Activated CD8-positive, alpha-beta T cell treated with anti-CD3 and anti-CD28 coated beads for 36 hours (primary cell): ENCODE results near the gene IKZF1. TPM values are rescaled to one million over a fixed set of nuclear protein-coding genes. Genes with fewer than 3 reads are reported as not detected.

ENCODE experiments used
- ATAC-seq: fragments of 200-7000 bp; cut with Tn5 transposase; one replicate; pipeline ENCODE4 v1.10.0; 2021; ENCODE audit warnings: mild to moderate bottlenecking, moderate library complexity
- CTCF ChIA-PET: fragments of 350-600 bp; sonication (Branson Sonifier 250); formaldehyde crosslinking; loops from one replicate; lab custom pipeline; 2021; ENCODE audit warnings: antibody characterized with exemption; lab: Charles Lee
- POLR2A ChIA-PET: fragments of 350-600 bp; sonication (Branson Sonifier 250); formaldehyde crosslinking; loops from one replicate; lab custom pipeline; 2021; ENCODE audit warnings: antibody characterized with exemption; lab: Charles Lee
- DNase-seq: peaks from one replicate; pipeline ENCODE4 v3.0.0-alpha.2; 2020
- H3K27ac Mint-ChIP-seq: one replicate; pipeline ENCODE4 v1.8.0; 2021; ENCODE audit warnings: mild to moderate bottlenecking, mixed read lengths
- H3K27me3 Mint-ChIP-seq: one replicate; pipeline ENCODE4 v1.8.0; 2021; ENCODE audit warnings: mixed read lengths
- H3K36me3 Mint-ChIP-seq: one replicate; pipeline ENCODE4 v1.8.0; 2021; ENCODE audit warnings: low read depth, mixed read lengths
- H3K4me1 Mint-ChIP-seq: one replicate; pipeline ENCODE4 v1.8.0; 2021; ENCODE audit warnings: low read depth, mixed read lengths
- H3K4me3 Mint-ChIP-seq: one replicate; pipeline ENCODE4 v1.8.0; 2021; ENCODE audit warnings: mild to moderate bottlenecking, moderate library complexity, mixed read lengths
- H3K9me3 Mint-ChIP-seq: one replicate; pipeline ENCODE4 v1.8.0; 2021; ENCODE audit warnings: mixed read lengths
- CTCF ChIP-seq: fragments of 200-600 bp; IDR thresholded peaks from one replicate; pipeline ENCODE4 v1.8.0; 2022; ENCODE audit warnings: antibody characterized with exemption, mild to moderate bottlenecking
- intact Hi-C: fragments of 100-400 bp; cut with micrococcal nuclease; formaldehyde crosslinking; loops from one replicate; pipeline ENCODE4 v1.10.0; 2022
- total RNA-seq, 2 experiments: library from RNA; stranded (reverse); gene quantifications; one replicate each; pipeline ENCODE4 v1.2.3, GENCODE V29; 2021

IKZF1 gene
- total RNA-seq, 2 experiments from 2014 or later, result 277 to 295 TPM

GRCh38 chr7:50305583-50306493, 1.3 kb downstream of the IKZF1 start:
- no peak for DNase-seq
- Mint-ChIP-seq H3K36me3 (peaks cover 61% of the 10 kb centered on the region), H3K9me3 (no peaks in the 10 kb centered on the region), H3K4me3 (peak overlapping the region; percentile 94), H3K27ac (peak overlapping the region; percentile 97), H3K4me1 (peaks cover 22% of the 10 kb centered on the region), H3K27me3 (no peaks in the 10 kb centered on the region)
- intact Hi-C loops, result loop anchor here (1.0 to 5.0 kb wide), 3 partner anchors 39 to 159 kb away; no protein-coding TSS in a partner anchor
- POLR2A ChIA-PET, result interaction anchor here (0.7 to 30.3 kb wide), 16 partner anchors 10 to 161 kb away, joined by 3 to 1646 read pairs (median 8); no protein-coding TSS in a partner anchor
- CTCF ChIA-PET, result interaction anchor here (1.0 to 12.9 kb wide), 10 partner anchors 9 to 112 kb away, joined by 3 to 209 read pairs (median 8); no protein-coding TSS in a partner anchor
- TF ChIP-seq CTCF, result no peak
- ATAC-seq, result no peak

- Mint-ChIP-seq H3K4me1 (peaks cover 15% of the 10 kb centered on the region), H3K27ac (peak overlapping the region; percentile 97), H3K36me3 (peaks cover 70% of the 10 kb centered on the region), H3K9me3 (no peaks in the 10 kb centered on the region), H3K4me3 (peak overlapping the region; percentile 94), H3K27me3 (no peaks in the 10 kb centered on the region)
- ChIA-PET POLR2A (interaction anchor here (0.9 to 30.3 kb wide), 16 partner anchors 10 to 112 kb away, joined by 3 to 1646 read pairs (median 6); no protein-coding TSS in a partner anchor), CTCF (interaction anchor here (1.1 to 12.9 kb wide), 14 partner anchors 9 to 111 kb away, joined by 3 to 209 read pairs (median 4); no protein-coding TSS in a partner anchor)
- no peak for TF ChIP-seq CTCF
- intact Hi-C loops, result loop anchor here (1.0 to 5.0 kb wide), 3 partner anchors 39 to 159 kb away; no protein-coding TSS in a partner anchor
- ATAC-seq (no peak), DNase-seq (no peak)
These were observed 2.2 kb downstream of the IKZF1 start for GRCh38 chr7:50306494-50307367.

GRCh38 chr7:50307368-50308032, 3.0 kb downstream of the IKZF1 start:
- H3K36me3 Mint-ChIP-seq, result peaks cover 78% of the 10 kb centered on the region
- peak; percentile 78 for DNase-seq
- ChIA-PET POLR2A (interaction anchor here (0.8 to 30.3 kb wide), 19 partner anchors 9 to 116 kb away, joined by 3 to 1646 read pairs (median 4); no protein-coding TSS in a partner anchor), CTCF (interaction anchor here (0.8 to 12.9 kb wide), 16 partner anchors 8 to 110 kb away, joined by 3 to 209 read pairs (median 4); no protein-coding TSS in a partner anchor)
- no peak for TF ChIP-seq CTCF
- peak overlapping the region; percentile 94 for H3K4me3 Mint-ChIP-seq
- H3K4me1 Mint-ChIP-seq, result peaks cover 7% of the 10 kb centered on the region
- no peaks in the 10 kb centered on the region for H3K9me3 Mint-ChIP-seq
- peak; percentile 29 for ATAC-seq
- H3K27ac Mint-ChIP-seq, result peak overlapping the region; percentile 97
- intact Hi-C loops, result loop anchor here (2.0 to 5.0 kb wide), 4 partner anchors 45 to 160 kb away; no protein-coding TSS in a partner anchor
- no peaks in the 10 kb centered on the region for H3K27me3 Mint-ChIP-seq

- no peaks in the 10 kb centered on the region for H3K9me3 Mint-ChIP-seq
- CTCF ChIA-PET, result interaction anchor here (1.2 to 12.9 kb wide), 12 partner anchors 8 to 109 kb away, joined by 3 to 209 read pairs (median 12); no protein-coding TSS in a partner anchor
- H3K4me3 Mint-ChIP-seq, result peak overlapping the region; percentile 94
- POLR2A ChIA-PET, result interaction anchor here (0.8 to 30.3 kb wide), 20 partner anchors 8 to 163 kb away, joined by 3 to 1646 read pairs (median 4); no protein-coding TSS in a partner anchor
- DNase-seq, result peak; percentile 44
- H3K27ac Mint-ChIP-seq, result peak overlapping the region; percentile 97
- no peaks in the 10 kb centered on the region for H3K27me3 Mint-ChIP-seq
- peaks cover 8% of the 10 kb centered on the region for H3K4me1 Mint-ChIP-seq
- intact Hi-C loops, result loop anchor here (2.0 to 5.0 kb wide), 4 partner anchors 44 to 161 kb away; no protein-coding TSS in a partner anchor
- ATAC-seq, result no peak
- no peak for TF ChIP-seq CTCF
- H3K36me3 Mint-ChIP-seq, result peaks cover 84% of the 10 kb centered on the region
These were observed 3.7 kb downstream of the IKZF1 start for GRCh38 chr7:50308203-50308531.
